Measurements from ENCODE around the gene MBNL2.

GRCh38 chr13:97332742-97333141 is 110.6 kb downstream of the MBNL2 start:
- TF ChIP-seq CTCF (IDR thresholded peaks at IDR 0.05) (no peak), POLR2A (IDR thresholded peaks at IDR 0.05) (no peak)
